ENCODE data around the gene OR52E2.

OR52E2 gene

DNA sequence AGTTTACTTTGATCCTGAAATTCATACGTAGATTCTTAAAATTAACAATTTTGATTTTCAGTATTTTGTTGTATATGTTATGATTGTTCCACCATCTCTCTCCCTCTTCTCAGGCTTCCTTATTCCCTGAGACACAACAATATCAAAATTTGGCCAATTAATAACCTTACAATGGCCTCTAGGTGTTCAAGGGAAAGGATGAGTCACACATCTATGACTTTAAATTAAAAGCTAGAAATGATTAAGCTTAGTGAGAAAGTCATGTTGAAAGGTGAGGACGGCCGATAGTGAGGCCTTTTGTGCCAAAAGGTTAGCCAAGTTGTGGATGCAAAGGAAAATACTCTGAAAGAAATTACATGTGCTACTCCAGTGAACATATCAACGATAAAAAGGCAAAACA lies 18.6 kb downstream of the OR52E2 start:
- no peak overlapping the region for H3K27ac ChIP-seq
- TF ChIP-seq, protein P1, sequence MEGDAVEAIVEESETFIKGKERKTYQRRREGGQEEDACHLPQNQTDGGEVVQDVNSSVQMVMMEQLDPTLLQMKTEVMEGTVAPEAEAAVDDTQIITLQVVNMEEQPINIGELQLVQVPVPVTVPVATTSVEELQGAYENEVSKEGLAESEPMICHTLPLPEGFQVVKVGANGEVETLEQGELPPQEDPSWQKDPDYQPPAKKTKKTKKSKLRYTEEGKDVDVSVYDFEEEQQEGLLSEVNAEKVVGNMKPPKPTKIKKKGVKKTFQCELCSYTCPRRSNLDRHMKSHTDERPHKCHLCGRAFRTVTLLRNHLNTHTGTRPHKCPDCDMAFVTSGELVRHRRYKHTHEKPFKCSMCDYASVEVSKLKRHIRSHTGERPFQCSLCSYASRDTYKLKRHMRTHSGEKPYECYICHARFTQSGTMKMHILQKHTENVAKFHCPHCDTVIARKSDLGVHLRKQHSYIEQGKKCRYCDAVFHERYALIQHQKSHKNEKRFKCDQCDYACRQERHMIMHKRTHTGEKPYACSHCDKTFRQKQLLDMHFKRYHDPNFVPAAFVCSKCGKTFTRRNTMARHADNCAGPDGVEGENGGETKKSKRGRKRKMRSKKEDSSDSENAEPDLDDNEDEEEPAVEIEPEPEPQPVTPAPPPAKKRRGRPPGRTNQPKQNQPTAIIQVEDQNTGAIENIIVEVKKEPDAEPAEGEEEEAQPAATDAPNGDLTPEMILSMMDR (IDR thresholded peaks at IDR 0.05; ENCODE audit: low read depth, low read length, missing control alignments): no peak
- no peak overlapping the region for H3K4me3 ChIP-seq (ENCODE audit: low read depth, low read length)
- DNase-seq: no peak
- in situ Hi-C loops (cut with HindIII; ENCODE audit: low pct_ligation_motif_present, low sequenced_read_pairs): no loop called here
- no peaks in the 10 kb centered on the region for H3K27me3 ChIP-seq (replicated peaks)
- H3K36me3 ChIP-seq (replicated peaks): no peaks in the 10 kb centered on the region

- TF ChIP-seq, protein P1 (IDR thresholded peaks at IDR 0.05; ENCODE audit: low read depth, low read length, missing control alignments): no peak
- no peaks in the 10 kb centered on the region for H3K36me3 ChIP-seq (replicated peaks)
- in situ Hi-C loops (cut with HindIII; ENCODE audit: low pct_ligation_motif_present, low sequenced_read_pairs): no loop called here
- no peaks in the 10 kb centered on the region for H3K27me3 ChIP-seq (replicated peaks)
- H3K27ac ChIP-seq: no peak overlapping the region
- no peak for DNase-seq
- no peak overlapping the region for H3K4me3 ChIP-seq (ENCODE audit: low read depth, low read length)
Measured at GRCh38 chr11:5038341-5038740, 21.1 kb downstream of the OR52E2 start.

DNA sequence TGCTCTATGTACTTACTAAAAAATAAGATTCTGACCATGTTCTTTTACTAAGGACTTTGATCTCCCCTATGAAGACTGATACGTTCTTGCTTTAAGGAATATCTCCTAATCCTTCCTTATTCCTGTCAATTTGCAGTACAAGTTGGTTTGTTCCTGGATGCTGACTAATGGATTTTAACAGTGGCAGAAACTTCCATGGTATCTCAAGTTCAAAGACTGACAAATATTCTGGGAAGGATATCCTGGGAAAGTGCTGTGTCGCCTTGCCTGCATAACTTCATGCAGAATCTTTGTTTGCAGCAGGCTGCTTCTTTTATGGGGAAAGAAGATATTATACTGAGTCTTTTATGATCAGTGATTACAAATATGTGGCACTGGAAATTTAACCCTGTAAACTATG lies 21.5 kb downstream of the OR52E2 start:
- TF ChIP-seq, protein P1 (IDR thresholded peaks at IDR 0.05; ENCODE audit: low read depth, low read length, missing control alignments): no peak
- Histone ChIP-seq H3K36me3 (replicated peaks) (no peaks in the 10 kb centered on the region), H3K27ac (no peak overlapping the region), H3K4me3 (ENCODE audit: low read depth, low read length) (no peak overlapping the region), H3K27me3 (replicated peaks) (no peaks in the 10 kb centered on the region)
- no peak for DNase-seq
- in situ Hi-C loops (cut with HindIII; ENCODE audit: low pct_ligation_motif_present, low sequenced_read_pairs): no loop called here

DNA sequence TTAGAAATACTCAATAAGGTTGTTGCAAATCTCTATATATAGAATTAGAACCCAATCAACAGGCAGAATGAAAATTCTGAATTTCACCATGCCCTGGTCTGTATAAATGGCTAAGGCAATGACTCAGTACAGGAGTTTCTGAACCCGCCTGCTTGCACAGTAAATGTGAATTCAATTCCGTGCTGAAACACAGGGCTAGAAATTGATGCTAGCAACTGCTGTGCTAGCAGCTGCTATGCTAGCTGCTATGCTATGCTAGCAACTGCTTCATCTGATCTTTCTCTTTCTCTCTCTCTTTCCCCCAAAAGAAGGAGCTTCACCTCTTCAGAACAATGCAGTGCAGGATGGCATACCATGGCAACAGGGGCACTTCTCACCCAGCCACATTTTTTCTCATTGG lies 22.8 kb downstream of the OR52E2 start:
- in situ Hi-C loops (cut with HindIII; ENCODE audit: low pct_ligation_motif_present, low sequenced_read_pairs): no loop called here
- TF ChIP-seq, protein P1 (IDR thresholded peaks at IDR 0.05; ENCODE audit: low read depth, low read length, missing control alignments): no peak
- H3K36me3 ChIP-seq (replicated peaks): no peaks in the 10 kb centered on the region
- H3K27me3 ChIP-seq (replicated peaks): no peaks in the 10 kb centered on the region
- DNase-seq: no peak
- no peak overlapping the region for H3K27ac ChIP-seq
- no peak overlapping the region for H3K4me3 ChIP-seq (ENCODE audit: low read depth, low read length)

DNA sequence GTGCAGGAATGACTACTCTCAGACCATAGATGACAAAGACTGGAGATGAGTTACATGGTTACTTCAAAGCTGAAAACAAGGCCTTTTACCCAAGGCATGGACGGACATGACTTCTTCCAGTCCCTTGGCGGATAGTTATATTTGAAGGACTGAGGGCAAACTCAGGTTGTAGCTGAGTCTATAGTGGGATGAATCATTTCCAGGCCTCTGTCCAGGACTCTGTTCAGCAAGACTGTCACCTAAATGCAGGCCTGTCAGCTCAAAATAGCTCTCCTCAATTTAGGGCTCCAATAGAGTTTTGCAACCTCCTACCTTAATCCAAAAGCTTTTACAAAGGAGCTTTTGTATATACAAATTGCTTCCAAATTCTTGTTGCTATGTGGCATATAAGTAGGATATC lies 37.4 kb downstream of the OR52E2 start:
- no peak overlapping the region for H3K27ac ChIP-seq
- TF ChIP-seq, protein P1 (IDR thresholded peaks at IDR 0.05; ENCODE audit: low read depth, low read length, missing control alignments): no peak
- no peak overlapping the region for H3K4me3 ChIP-seq (ENCODE audit: low read depth, low read length)
- DNase-seq: no peak
- in situ Hi-C loops (cut with HindIII; ENCODE audit: low pct_ligation_motif_present, low sequenced_read_pairs): no loop called here
- H3K27me3 ChIP-seq (replicated peaks): no peaks in the 10 kb centered on the region
- no peaks in the 10 kb centered on the region for H3K36me3 ChIP-seq (replicated peaks)

GRCh38 chr11:5013012-5013411 lies 46.4 kb downstream of the OR52E2 start:
- Histone ChIP-seq H3K36me3 (replicated peaks) (no peaks in the 10 kb centered on the region), H3K4me3 (ENCODE audit: low read depth, low read length) (no peak overlapping the region), H3K27me3 (replicated peaks) (no peaks in the 10 kb centered on the region), H3K27ac (no peak overlapping the region)
- TF ChIP-seq, protein P1 (IDR thresholded peaks at IDR 0.05; ENCODE audit: low read depth, low read length, missing control alignments): no peak
- DNase-seq: no peak
- in situ Hi-C loops (cut with HindIII; ENCODE audit: low pct_ligation_motif_present, low sequenced_read_pairs): no loop called here

All from brain microvascular endothelial cell (primary cell).